HG02623 (cell line): ENCODE results near the gene HOXC13.

ENCODE experiments used
- ATAC-seq: cut with Tn5 transposase; IDR thresholded peaks from one replicate; pipeline ENCODE4 v1.9.1; 2021; ENCODE audit warnings: moderate library complexity; ENCODE audit not compliant: unreplicated experiment

HOXC13 gene

DNA sequence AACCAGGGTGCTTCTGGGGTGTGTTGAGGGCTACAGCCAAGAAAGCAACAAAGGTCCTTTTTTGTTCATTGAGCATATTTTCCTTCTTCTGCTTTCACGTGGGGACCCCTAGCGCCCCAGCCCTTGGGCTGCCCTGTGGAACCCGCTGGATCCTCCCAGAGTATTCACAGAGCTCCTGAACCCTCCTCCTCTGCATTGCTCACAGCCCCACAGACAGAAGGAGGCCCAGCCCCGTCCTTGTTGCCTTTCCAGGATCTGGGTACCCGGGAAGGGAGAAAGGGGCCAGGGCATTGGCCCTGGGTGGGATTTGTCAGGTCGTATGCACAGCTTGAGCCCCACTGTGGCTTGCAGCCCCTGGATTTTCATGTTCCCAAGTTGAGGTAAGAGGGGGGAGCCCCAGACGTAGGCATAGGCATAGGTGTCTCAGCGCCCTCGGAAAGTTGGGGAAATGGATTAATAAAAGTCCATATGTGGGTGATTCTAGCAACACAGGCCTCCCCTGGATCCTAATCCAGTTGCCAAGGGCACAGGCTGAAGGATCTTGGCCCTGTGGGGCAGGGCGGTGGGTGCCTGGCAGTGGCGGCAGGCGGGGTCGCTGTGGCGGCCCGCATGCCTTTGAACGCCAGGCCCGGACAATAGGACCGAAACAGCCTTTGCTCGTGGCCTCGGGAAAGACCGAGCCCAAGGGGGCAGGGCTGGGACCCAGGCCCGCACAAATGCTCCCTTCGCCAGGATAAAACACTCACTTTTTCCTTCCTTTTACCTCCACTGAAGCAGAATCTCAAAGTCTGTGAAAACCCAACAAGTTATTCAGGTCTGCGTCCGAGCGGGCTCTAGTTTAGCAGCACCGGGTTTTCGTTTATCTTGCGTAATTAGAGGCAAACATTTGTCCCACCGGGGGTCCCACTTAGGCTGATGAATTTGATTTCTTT is 43.3 kb downstream of the HOXC13 start:
- no peak for ATAC-seq

DNA sequence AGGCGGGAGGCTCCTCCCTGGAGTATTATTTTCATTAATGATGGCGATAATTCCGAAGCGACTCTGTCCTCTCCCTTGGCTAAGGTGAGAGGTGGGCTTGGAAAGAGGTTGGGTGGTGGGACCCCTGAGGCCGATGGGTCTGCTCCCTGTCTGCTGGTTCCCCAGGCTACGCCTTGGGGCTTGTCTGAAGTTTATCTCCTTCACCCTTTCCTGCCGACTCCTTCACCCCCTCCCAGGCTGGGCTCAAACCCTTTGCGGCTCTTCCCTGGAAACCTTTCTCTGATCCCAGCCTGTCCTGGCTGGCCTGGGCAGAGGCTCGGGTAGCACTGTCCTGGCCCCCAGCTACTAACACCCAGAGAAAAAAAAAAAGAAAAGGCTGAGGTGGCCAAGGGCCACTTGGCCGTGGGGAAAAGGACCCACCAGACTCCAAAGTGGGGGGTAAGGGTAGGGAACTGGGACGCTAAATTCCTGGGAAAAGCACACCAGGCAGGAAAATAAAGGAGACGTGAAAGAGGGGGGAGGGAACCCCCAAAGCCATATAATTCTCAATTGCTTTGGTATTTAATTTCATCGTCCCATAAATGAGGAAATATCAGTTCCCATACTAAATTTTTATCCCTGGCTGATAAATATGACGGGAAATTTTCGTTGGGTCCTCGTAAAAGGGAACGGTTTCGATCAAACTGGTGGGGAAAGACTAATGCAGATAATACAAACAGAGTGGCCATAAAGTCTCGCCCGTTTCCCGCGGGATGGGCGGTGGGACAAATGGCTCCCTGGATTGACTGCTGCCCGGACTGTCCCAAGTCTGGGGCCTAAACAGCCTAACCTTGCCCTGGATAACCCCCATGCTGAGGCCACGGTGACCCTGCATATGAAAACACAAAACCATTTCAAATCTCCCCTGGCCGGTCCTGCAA is 44.3 kb downstream of the HOXC13 start:
- no peak for ATAC-seq

DNA sequence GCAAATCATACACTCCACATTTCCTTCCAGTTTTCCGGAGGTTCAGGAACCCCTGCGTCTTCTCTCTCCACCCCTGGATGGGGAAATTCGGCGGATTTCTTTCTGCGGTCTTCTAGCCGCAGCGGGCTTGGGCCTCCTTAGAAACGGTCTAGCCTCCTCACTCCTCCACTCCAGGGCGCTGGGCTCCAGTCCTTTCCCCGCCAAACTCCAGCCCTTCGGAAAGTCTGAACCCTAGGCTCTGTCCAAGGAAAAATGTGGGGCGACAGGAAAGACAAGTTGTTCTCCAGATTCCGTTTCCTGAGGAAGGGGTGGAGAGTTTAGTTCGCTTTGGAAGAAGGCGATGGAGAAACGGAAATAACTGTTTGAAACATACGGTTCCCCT is 44.9 kb downstream of the HOXC13 start:
- no peak for ATAC-seq

DNA sequence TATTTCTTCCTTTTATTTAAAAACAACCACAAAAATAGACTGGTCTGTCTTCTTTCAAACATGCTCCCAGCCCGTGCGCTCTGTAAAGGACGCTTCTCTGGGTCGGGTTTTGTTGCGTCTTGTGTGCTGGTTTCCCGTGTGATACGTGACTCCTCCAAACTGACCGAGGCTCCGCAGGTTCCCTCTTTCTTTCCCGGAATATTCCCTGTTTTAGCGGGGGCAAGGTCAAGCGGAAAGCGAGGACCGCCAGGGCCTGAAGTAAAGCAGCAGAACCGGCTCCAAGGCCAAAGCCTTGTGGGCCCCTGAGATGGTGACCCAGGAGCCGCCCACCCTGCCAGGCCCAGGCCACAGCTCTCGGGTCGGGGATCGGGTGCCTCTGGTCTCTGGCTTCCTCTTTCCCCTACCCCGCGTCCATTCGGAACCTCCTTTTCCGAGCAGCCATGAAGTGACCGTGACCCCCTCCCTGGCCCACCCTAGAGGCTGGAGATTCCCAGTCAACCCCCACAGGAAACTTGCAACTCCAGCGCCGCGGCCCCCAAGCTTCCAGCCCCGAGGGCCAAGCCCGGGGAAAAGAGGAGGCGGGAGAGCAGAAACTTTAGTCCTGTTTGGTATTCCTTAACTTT is 45.4 kb downstream of the HOXC13 start:
- no peak for ATAC-seq

DNA sequence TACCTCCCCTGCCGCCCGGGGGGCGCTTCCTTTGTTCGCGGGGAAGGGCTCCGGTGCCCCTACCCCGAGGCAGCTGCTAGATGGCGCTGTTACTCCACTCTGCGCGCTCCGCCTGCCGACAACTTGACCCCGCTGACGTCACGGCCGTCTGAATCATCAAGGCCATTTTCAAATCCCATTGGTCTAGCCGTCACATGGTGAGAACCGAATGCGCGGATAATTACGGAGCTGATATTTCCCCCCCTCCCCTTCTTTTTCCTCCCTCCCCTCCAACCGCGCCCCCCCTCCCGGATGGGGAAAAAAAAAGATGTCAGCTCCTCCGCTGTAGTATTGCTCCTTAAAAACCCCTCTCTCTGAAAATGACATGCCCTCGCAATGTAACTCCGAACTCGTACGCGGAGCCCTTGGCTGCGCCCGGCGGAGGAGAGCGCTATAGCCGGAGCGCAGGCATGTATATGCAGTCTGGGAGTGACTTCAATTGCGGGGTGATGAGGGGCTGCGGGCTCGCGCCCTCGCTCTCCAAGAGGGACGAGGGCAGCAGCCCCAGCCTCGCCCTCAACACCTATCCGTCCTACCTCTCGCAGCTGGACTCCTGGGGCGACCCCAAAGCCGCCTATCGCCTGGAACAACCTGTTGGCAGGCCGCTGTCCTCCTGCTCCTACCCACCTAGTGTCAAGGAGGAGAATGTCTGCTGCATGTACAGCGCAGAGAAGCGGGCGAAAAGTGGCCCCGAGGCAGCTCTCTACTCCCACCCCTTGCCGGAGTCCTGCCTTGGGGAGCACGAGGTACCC is 46.5 kb downstream of the HOXC13 start, which contains the start of gene HOXC10:
Gene HOXC10 (plus strand): TSS at position 246 of the 791 bp plus-strand sequence. CDS start 114 bp downstream, at position 360.
- ATAC-seq: no peak

DNA sequence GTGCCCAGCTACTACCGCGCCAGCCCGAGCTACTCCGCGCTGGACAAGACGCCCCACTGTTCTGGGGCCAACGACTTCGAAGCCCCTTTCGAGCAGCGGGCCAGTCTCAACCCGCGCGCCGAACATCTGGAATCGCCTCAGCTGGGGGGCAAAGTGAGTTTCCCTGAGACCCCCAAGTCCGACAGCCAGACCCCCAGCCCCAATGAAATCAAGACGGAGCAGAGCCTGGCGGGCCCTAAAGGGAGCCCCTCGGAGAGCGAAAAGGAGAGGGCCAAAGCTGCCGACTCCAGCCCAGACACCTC is 47.0 kb downstream of the HOXC13 start:
- no peak for ATAC-seq

DNA sequence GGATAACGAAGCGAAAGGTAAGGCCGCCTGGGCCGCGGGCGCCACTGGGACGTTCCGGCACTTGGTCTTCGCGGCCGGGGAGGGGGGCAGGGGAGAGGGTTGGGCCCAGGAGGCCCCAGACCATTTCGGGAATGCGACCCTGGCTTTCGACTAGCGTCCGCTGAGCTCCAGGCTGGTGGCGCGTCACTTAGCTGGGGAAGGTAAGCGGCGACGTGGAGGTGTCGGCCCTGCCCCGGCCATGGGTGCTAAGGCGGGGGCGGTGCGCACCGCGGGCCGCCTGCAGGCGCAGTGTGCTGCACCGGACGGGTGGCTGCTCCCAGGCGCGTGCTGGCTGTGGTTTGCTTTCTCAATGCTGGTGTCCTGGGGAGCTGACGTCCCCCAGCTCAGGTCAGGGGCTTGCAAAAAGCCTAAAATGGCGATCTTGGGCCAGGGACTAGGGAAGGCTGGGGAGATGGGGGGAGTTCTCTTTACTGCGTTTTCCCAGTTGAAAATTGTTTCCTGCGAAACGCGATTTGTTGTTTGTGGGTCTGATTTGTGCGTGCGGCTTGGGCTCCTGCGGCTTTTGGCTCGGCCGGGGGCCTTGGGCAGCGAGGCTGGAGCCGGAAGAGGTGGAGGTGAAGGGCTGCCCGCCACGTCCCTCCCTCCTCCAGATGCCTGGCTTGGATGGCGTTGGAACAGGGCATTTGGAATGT is 47.5 kb downstream of the HOXC13 start:
- ATAC-seq: no peak

DNA sequence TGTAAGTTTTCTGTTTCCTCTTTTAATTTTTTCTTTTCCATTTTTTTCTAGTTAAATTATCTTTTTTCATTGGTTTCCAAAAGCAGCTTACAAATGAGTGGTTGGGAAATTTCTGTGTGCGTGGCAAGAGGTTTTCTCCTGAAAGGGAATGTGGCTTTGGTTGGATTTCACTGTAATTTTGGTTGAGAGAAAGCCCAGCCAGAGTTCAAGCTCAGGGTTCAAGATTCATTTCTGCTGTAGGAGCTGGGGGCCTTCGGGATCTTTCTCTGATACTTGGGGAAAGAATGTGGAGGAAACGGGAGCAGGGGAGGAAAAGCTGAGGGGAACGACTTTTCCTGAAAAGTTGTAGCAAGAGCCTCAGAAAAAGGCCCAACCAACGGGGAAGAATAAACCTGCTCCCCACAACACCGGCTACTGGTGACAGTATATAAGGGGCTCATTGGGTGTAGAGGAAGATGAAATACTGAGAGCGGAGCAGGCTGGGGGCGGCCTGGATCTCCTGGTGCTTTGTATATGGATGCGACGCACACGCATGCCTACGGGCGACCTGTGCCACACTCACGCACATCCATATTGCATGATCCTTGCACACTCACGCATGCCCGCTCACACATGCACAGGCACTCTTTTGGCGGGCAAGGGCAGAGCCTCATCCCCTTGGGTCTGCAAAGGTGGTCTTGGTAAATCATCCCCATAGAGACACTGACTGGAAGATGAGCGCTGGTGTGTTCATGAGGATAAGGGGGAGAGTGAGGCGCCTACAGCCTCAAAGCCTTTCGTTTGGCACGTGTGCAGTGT is 48.3 kb downstream of the HOXC13 start:
- ATAC-seq: no peak

DNA sequence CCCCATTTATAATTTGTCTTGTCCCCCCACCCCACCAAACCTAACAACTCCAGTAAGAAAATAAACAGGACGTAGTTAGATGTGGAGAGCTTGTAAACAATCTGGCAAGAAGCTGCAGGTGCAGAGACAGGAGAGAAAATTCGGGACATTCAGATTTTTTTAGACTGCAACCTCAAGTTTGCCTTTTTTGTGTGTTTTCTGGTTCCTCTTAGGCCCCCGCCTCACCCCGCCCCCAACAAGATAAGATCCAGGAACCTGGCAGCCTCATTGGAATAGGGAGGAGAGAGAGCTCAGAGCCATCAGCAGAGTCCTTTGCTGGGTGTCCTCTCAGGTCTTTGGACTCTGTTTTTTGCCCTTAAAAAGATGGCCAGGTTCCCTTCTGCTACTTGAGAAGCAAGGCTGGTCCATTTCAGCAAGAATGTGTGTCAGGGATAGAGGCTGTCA is 49.2 kb downstream of the HOXC13 start:
- no peak for ATAC-seq

DNA sequence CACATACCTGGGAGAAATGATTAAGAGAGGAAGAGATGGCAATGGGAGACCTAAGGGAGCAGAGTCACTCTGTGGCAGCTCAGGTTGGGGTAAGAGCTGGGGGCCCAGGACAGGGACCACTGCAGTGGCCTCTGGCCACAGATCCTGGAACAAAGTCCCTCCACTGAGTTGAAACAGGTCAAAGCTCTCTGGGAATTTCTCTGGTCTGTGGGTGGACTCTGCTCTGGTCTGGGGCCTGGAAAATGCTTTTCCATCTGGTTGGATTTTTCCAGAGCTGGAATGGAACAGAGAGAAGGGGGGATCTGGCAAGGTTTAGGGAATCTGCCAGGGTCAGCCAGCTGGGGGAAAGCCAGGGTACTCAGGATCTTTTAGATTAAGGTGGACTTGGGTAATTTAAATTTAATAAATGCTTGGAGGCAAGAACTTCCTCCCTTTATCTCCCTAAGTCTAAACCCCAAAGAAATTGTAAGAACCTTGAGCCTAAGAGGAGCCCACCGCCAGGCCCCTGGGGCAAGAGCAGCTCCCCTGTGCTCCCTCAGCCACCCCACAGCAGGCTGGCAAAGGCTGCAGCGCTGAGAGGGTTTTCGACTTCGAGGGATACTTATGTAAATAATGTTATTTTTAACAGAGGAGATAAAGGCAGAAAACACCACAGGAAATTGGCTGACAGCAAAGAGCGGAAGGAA is 50.1 kb downstream of the HOXC13 start:
- no peak for ATAC-seq

DNA sequence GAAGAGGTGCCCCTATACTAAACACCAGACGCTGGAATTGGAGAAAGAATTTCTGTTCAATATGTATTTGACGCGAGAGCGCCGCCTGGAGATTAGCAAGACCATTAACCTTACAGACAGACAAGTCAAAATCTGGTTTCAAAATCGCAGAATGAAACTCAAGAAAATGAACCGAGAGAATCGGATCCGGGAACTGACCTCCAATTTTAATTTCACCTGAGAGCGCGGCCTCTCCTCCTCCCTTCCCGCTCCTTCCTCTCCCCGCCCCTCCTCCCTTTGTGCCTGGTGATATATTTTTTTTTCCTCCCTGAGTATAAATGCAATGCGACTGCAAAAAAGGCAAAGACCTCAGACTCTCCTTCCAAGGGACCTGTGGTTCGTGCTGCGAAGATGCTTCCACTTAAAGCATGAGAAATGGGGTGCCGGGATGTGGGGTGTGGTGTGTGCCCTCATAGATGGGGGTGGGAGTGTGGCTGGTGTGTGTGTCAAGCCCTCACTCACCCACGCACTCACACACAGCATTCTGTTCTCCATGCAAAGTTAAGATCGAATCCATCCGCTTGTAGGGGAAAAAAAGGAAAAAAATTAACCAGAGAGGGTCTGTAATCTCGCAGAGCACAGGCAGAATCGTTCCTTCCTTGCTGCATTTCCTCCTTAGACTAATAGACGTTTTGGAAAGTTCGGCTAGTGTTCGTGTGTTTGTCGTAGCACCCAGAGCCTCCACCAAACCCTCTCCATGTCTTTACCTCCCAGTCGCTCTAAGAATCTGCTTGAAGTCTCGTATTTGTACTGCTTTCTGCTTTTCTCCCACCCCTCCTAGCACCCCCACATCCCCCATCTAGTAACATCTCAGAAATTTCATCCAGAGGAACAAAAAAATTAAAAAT is 50.8 kb downstream of the HOXC13 start:
- ATAC-seq: no peak

DNA sequence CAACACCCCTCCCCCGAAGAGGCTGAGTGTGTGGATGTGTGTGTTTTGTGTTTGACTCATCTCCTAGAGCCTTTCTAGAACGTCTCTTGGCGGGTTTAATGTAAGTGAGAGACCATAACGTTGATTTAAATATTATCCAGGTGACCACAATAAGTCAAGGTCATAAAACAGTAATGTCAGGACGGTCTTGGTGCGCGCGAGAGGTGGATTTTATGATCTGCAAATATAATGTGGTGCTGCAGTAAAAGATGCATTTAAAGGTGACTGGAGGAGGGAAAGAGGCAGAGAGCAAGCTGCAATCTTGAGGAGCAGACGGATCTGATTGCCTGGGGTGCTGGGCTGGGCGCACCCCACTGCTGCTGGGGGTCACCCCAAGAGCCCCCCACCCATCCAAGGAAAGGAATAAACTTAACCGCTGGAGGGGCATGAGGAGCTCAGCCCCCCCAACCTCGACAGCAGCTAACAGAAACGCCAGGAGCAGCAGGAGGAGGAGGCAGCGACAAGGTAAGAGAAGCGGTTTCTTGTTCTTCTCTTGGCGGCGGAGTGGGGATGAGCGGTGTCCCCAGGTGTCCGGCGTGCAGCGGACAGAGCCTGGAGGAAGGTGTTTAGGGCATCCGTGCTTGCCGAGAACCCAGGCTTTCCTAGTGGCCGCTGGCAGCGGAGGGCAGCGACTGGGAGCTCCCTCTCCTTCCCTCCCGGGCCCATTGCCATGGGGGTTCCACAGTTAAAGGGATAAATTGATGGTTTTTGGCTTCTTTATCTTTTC is 51.9 kb downstream of the HOXC13 start:
- ATAC-seq: no peak

DNA sequence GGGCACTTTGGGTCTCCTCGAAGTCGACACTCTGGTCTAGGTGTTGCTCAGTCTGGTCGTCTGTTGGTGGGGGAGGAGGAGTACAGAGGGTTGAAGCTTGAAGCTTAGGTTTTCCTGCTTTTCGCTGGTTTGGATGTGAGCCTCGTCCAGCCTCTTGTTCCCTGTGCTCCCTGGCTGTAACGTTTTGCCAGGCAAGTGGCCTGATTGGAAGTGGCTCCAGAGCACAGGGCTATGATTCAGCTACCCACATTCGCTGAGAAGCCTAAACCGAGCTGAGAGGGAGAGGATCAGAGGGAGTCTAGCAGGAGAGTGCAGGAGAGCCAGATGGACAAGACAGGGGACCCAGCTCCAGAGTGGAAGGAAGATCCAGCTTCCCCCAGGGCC is 52.4 kb downstream of the HOXC13 start:
- ATAC-seq: no peak

DNA sequence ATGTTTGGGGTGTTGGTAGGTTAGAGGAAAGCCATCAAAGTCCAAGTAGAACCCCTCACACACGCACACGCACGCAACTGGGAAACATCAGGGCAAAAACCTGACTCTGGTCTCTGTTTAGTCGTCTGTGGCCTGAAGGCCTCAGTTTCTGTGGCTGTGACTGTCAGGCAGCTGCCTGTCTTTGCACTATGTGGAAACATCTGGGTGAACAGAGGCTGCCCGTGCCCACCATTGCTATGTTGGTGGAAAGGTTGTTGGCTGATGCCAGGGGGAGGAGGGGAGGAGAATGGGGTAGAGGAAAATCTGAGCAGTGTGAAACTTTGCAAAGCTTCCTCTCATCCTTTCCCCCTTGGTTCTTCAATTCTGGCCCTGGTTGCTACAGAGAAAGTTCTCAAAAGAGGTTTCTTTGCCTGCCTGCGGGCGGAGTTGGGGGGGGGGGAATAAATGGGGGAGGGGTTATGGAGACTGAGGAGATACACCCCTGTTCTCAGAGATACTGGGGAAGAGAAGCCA is 53.8 kb downstream of the HOXC13 start:
- no peak for ATAC-seq

DNA sequence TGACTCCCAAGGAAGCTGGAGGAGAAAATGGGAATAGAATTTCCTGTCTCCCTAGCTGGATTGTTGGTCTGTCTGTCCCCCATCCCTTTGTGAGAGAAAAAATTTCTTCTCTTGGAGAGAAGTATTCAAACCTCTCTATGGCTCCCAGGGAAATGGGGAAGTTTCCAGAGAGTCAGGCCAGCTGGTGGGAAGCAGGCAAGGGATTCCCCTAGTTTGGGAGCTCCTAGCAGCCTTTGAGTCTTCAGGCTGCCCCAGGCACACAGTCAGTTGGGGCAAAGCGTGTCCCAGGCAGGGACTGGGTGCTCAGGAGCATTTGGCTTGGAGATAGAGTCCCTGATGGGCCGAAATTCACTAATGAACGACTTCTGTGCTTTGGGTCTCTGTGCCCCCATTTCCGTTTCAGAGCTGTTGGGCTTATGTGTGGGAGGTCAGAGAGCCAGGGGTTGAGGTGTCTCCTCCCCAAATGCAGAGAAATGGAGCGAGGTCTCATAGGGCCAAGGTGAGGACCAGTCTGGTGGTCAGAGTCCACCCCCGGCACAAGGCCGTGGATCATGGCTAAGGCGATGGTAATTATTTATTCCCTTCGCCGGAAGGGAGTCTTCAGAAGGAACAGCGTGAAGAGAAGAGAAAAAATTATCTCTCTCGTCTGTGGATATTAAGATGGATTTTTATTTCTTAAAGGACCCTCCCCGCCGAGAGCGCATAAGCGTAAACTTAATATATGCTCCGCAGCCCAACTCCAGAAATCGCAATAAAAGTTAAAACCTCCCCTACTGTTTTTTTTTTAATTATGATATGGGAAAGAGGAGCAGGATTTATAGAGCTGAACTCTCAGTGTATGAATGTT is 54.8 kb downstream of the HOXC13 start:
- no peak for ATAC-seq

DNA sequence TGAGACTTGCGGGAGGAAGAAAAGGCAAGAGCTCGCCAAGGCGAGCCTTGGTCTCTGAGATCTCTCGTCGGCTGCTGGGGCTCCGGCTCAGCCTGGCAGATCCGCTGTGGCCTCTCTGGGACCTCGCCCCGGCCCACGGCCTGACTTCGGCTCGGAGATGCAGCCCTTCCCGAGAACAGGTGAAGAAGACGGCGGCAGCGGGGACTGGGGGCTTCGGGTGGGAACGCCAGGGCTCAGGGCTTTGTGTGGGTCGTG is 55.3 kb downstream of the HOXC13 start:
- no peak for ATAC-seq
